Measurements from ENCODE around the gene KIAA1549.
A peak's percentile ranks its signal among the peaks of the same experiment; 100 is the strongest.

The KIAA1549 gene

DNA sequence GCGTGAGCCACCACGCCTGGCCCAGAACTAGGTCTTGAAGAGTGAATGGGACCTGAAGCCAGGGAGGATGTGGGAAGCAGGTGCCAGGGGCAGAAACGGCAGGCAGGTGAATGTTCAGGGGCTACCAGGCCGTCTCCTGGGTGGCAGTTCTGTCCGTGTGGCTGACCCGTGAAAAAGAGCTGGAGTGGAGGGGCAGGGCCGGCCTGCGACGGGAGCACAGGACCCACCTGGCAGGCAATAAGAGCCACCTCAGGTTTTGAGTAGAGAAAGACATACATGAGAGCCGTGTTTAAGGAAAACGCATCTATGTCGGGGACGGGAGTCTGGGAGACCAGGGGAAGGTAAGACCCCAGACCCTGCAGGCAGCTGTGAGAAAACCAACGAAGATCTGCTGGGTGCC is 112.5 kb downstream of the KIAA1549 start:
- no peak for TF ChIP-seq CTCF (conservative IDR thresholded peaks at IDR 0.05; ENCODE audit: control insufficient read depth, insufficient read depth, low read depth, low read length)
- H3K4me3 ChIP-seq (ENCODE audit: control insufficient read depth, low read depth, low read length) = no peak overlapping the region
- DNase-seq (ENCODE audit: low read depth) = no peak

DNA sequence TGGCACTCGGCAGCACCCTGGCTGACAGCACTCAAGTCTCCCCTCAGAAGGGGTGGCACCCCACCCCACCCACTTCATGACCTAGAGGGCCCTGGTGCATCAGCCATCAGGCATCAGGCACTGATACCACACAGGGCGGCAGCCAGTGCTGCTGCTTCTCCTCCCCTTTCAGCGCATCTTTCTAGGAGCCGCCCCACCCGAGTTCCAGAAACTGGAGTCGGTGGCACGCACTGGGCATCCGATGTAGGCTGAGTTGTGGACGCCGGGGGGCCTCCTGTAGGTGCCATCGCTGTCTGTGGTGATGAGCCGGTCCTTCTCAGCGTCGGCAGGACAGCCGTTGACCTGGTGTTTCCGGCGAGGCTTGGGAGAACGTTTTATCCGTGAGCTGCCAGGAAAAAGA is 113.4 kb downstream of the KIAA1549 start:
- no peak for DNase-seq (ENCODE audit: low read depth)
- H3K4me3 ChIP-seq (ENCODE audit: control insufficient read depth, low read depth, low read length) = no peak overlapping the region
- no peak for TF ChIP-seq CTCF (conservative IDR thresholded peaks at IDR 0.05; ENCODE audit: control insufficient read depth, insufficient read depth, low read depth, low read length)

- H3K4me3 ChIP-seq (ENCODE audit: control insufficient read depth, low read depth, low read length) = no peak overlapping the region
- TF ChIP-seq CTCF (conservative IDR thresholded peaks at IDR 0.05; ENCODE audit: control insufficient read depth, insufficient read depth, low read depth, low read length) = no peak
- no peak for DNase-seq (ENCODE audit: low read depth)
These were observed 114.8 kb downstream of the KIAA1549 start for GRCh38 chr7:138866353-138866752.

- TF ChIP-seq CTCF (conservative IDR thresholded peaks at IDR 0.05; ENCODE audit: control insufficient read depth, insufficient read depth, low read depth, low read length) = peak; percentile 29
- no peak overlapping the region for H3K4me3 ChIP-seq (ENCODE audit: control insufficient read depth, low read depth, low read length)
- DNase-seq (ENCODE audit: low read depth) = no peak
These were observed 115.3 kb downstream of the KIAA1549 start for GRCh38 chr7:138865843-138866242.

GRCh38 chr7:138864667-138865066 is 116.5 kb downstream of the KIAA1549 start:
- peak; percentile 92 for DNase-seq (ENCODE audit: low read depth)
- TF ChIP-seq CTCF (conservative IDR thresholded peaks at IDR 0.05; ENCODE audit: control insufficient read depth, insufficient read depth, low read depth, low read length) = no peak
- H3K4me3 ChIP-seq (ENCODE audit: control insufficient read depth, low read depth, low read length) = no peak overlapping the region

GRCh38 chr7:138863931-138864330 is 117.3 kb downstream of the KIAA1549 start:
- H3K4me3 ChIP-seq (ENCODE audit: control insufficient read depth, low read depth, low read length) = no peak overlapping the region
- DNase-seq (ENCODE audit: low read depth) = no peak
- TF ChIP-seq CTCF (conservative IDR thresholded peaks at IDR 0.05; ENCODE audit: control insufficient read depth, insufficient read depth, low read depth, low read length) = no peak

DNA sequence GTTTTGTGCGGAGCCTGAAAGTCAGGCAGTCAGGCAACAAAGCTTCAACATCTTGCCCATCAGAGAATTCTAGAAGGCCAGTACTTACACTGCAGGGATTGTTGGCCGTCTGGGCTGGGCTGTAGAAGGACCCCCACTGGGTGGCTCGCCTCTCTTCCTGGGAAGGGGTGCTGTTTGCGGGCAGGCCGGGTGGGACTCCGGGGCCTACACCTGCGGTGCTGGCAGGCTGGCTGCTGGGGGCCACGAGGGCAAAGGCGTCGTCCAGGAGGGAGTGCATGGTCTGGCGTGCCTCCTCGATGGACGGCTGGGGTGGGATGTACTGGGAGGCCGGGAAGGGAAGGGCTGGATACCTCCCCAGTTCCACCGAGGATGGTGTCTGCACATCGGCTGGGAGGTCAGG is 120.1 kb downstream of the KIAA1549 start:
- no peak for DNase-seq (ENCODE audit: low read depth)
- no peak overlapping the region for H3K4me3 ChIP-seq (ENCODE audit: control insufficient read depth, low read depth, low read length)
- TF ChIP-seq CTCF (conservative IDR thresholded peaks at IDR 0.05; ENCODE audit: control insufficient read depth, insufficient read depth, low read depth, low read length) = no peak

Measured in fibroblast of mammary gland (primary cell).